NT2/D1 (cell line): ENCODE measurements around the gene OR52E4.

ENCODE experiments used
- YY1 ChIP-seq: IDR thresholded peaks from 2 replicates; pipeline ENCODE4 v1.6.1; 2011; ENCODE audit not compliant: insufficient read length, insufficient read depth
- ZNF274 ChIP-seq: IDR thresholded peaks from 2 replicates; pipeline ENCODE4 v1.6.1; 2011; ENCODE audit warnings: mild to moderate bottlenecking, low read depth, low read length

GRCh38 chr11:5931061-5931460 lies 50.6 kb downstream of the OR52E4 start:
- TF ChIP-seq YY1, result no peak
- no peak for TF ChIP-seq ZNF274
